HepG2 (cell line): Measurements from ENCODE around the gene CENPE. TPM values are rescaled to one million over a fixed set of nuclear protein-coding genes. Genes with fewer than 3 reads are reported as not detected.

Experiments used
- ETV5 ChIP-seq: IDR thresholded peaks from 2 replicates; pipeline ENCODE4 v1.6.1; 2018; ENCODE audit warnings: missing biosample characterization, missing genetic modification reagents, inconsistent platforms, borderline replicate concordance
- FIP1L1 ChIP-seq: fragments of 200-400 bp; formaldehyde crosslinking; IDR thresholded peaks from 2 replicates; pipeline ENCODE4 v1.6.1; 2018; ENCODE audit warnings: low read depth, mild to moderate bottlenecking, low read length, moderate library complexity, borderline replicate concordance; ENCODE audit not compliant: insufficient read depth
- HHEX ChIP-seq: IDR thresholded peaks from 2 replicates; pipeline ENCODE4 v1.6.1; 2016; ENCODE audit warnings: control low read depth
- KDM1A ChIP-seq: IDR thresholded peaks from 2 replicates; pipeline ENCODE4 v1.6.1; 2016; ENCODE audit warnings: missing compliant biosample characterization
- NFKBIZ ChIP-seq: IDR thresholded peaks from 2 replicates; pipeline ENCODE4 v1.6.1; 2018; ENCODE audit warnings: missing genetic modification reagents, missing compliant biosample characterization
- PHF21A ChIP-seq: sonication (generic); formaldehyde crosslinking; IDR thresholded peaks from 2 replicates; pipeline ENCODE4 v1.5.0; 2020; ENCODE audit warnings: mild to moderate bottlenecking, missing genetic modification reagents
- POLR2A ChIP-seq, 2 experiments: IDR thresholded peaks; 2 replicates each; pipeline ENCODE4 v1.6.1; 2011; ENCODE audit warnings: low read depth in 2 of 2, low read length in 2 of 2, mild to moderate bottlenecking in 1 of 2, moderate library complexity in 1 of 2; ENCODE audit not compliant: insufficient read depth in 1 of 2
- RELA ChIP-seq: sonication (generic); formaldehyde crosslinking; IDR thresholded peaks from 2 replicates; pipeline ENCODE4 v1.4.0; 2020; ENCODE audit warnings: missing genetic modification reagents
- SOX5 ChIP-seq: IDR thresholded peaks from 2 replicates; pipeline ENCODE4 v1.6.1; 2016; ENCODE audit warnings: borderline replicate concordance
- SRY ChIP-seq: sonication (generic); formaldehyde crosslinking; IDR thresholded peaks from 2 replicates; pipeline ENCODE4 v1.8.0; 2022; ENCODE audit warnings: mild to moderate bottlenecking, missing genetic modification reagents
- ZFP37 ChIP-seq: sonication (generic); formaldehyde crosslinking; IDR thresholded peaks from 2 replicates; pipeline ENCODE4 v1.4.0; 2020; ENCODE audit warnings: missing genetic modification reagents, borderline replicate concordance
- ZFP90 ChIP-seq: sonication (generic); formaldehyde crosslinking; IDR thresholded peaks from 2 replicates; pipeline ENCODE4 v1.8.0; 2022; ENCODE audit warnings: missing genetic modification reagents, mild to moderate bottlenecking, inconsistent platforms, borderline replicate concordance
- ZNF432 ChIP-seq: sonication (generic); formaldehyde crosslinking; IDR thresholded peaks from 2 replicates; pipeline ENCODE4 v1.5.0; 2020; ENCODE audit warnings: missing genetic modification reagents, mild to moderate bottlenecking, borderline replicate concordance
- ZNF772 ChIP-seq: sonication (generic); formaldehyde crosslinking; IDR thresholded peaks from 2 replicates; pipeline ENCODE4 v1.5.0; 2020; ENCODE audit warnings: mild to moderate bottlenecking, missing genetic modification reagents
- ZNF775 ChIP-seq: sonication (generic); formaldehyde crosslinking; IDR thresholded peaks from 2 replicates; pipeline ENCODE4 v1.4.0; 2020; ENCODE audit warnings: missing genetic modification reagents, mild to moderate bottlenecking, moderate library complexity, borderline replicate concordance
- polyA plus RNA-seq, 8 experiments: library from polyadenylated mRNA; depleted of rRNA in 3 of 8; stranded (reverse) in 7 of 8; unstranded in 1 of 8; fragments of >200 nt; fragmentation: Illumina TruSeq in 4 of 8; extraction: Trizol in 4 of 8; gene quantifications; 2 replicates each; pipeline versions ENCODE4 v1.2.1 to v1.2.3, GENCODE V29; 2011 to 2016; ENCODE audit warnings: low read depth in 4 of 8, missing spikeins in 1 of 8, mixed read lengths in 1 of 8; ENCODE audit not compliant: insufficient read depth in 1 of 8
- total RNA-seq, 5 experiments: library from RNA; depleted of rRNA; stranded (reverse); fragments of >200 nt; fragmentation: Illumina TruSeq; extraction: Trizol; gene quantifications; 2 replicates each; pipeline ENCODE4 v1.2.3, GENCODE V29; 2016; ENCODE audit warnings: low read depth in 1 of 5
- TF ChIP-seq, protein P1 (sequence below): sonication (generic); formaldehyde crosslinking; IDR thresholded peaks from 2 replicates; pipeline ENCODE4 v1.9.0; 2022; ENCODE audit warnings: low read depth, missing genetic modification reagents
- TF ChIP-seq, protein P2 (sequence below): sonication (generic); formaldehyde crosslinking; IDR thresholded peaks from 2 replicates; pipeline ENCODE4 v1.4.0; 2020; ENCODE audit warnings: low read depth, mild to moderate bottlenecking, missing genetic modification reagents
- TF ChIP-seq, protein P3 (sequence below): IDR thresholded peaks from 2 replicates; pipeline ENCODE4 v1.6.1; 2016; ENCODE audit warnings: missing compliant biosample characterization, missing genetic modification reagents, borderline replicate concordance
- TF ChIP-seq, protein P4 (sequence below): sonication (generic); formaldehyde crosslinking; IDR thresholded peaks from 2 replicates; pipeline ENCODE4 v1.9.0; 2021; ENCODE audit warnings: missing genetic modification reagents, borderline replicate concordance
- TF ChIP-seq, protein P5 (sequence below): IDR thresholded peaks from 2 replicates; pipeline ENCODE4 v1.6.1; 2012; ENCODE audit warnings: low read length, improper control_type of control experiment

Gene CENPE
- total and polyA plus RNA-seq, 2 of the 13 experiments (the other 11 are each of a cell fraction or from before 2014, with no cell fraction given) = 2.1 to 19.8 TPM

DNA sequence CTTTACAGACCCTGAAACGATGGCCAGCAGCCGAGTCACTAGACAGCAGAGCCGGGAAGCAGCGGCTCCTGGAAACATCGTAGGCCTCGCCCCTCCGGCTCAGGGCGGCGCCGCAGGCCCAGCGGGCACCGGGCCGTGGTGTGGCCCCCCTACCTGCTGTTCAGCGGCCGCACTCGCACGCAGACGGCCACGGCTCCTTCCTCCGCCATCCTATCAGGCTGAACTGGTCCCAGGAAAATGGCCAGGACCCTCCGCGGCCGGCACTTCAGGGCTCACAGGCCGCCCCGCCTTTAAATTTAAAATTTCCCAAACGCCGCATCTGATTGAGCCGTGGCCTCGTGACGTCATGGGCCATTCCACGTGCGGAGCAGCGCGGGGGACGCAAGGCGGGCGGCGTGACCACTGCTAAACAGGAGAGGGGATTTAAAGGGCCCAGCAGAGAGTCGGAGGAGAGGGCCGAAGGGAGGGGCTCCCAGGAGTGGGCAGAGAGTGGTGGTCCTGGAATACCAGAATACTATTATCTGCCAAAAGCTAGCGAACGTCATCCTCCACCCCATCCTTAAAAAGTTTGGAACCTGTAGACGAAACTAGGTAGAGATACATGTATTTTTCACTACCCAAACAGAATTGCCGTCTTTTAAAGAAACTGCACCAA lies at the start of gene CENPE (continued):
- TF ChIP-seq, protein P1, sequence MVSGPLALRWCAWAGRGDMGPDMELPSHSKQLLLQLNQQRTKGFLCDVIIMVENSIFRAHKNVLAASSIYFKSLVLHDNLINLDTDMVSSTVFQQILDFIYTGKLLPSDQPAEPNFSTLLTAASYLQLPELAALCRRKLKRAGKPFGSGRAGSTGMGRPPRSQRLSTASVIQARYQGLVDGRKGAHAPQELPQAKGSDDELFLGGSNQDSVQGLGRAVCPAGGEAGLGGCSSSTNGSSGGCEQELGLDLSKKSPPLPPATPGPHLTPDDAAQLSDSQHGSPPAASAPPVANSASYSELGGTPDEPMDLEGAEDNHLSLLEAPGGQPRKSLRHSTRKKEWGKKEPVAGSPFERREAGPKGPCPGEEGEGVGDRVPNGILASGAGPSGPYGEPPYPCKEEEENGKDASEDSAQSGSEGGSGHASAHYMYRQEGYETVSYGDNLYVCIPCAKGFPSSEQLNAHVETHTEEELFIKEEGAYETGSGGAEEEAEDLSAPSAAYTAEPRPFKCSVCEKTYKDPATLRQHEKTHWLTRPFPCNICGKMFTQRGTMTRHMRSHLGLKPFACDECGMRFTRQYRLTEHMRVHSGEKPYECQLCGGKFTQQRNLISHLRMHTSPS = no peak
- TF ChIP-seq POLR2A (IDR thresholded peaks at IDR 0.05; ENCODE audit: insufficient read depth in 1 of 2, low read depth in 2 of 2, low read length in 2 of 2) (peak; percentile 47 to 80), KDM1A (CRISPR knock-in tag) (no peak), ZFP90 (peak; percentile 64; the same call in 1 of the 2 replicates), ZFP37 (CRISPR knock-in tag) (no peak; the same call in 1 of the 2 replicates), ZNF775 (no peak), ETV5 (peak; percentile 12; the same call in 1 of the 2 replicates), SOX5 (CRISPR knock-in tag) (no peak), ZNF772 (CRISPR knock-in tag) (no peak), SRY (CRISPR knock-in tag) (peak; percentile 89), FIP1L1 (no peak), HHEX (no peak), PHF21A (CRISPR knock-in tag) (peak; percentile 66), NFKBIZ (CRISPR knock-in tag) (no peak), ZNF432 (no peak), RELA (CRISPR knock-in tag) (no peak)
- TF ChIP-seq, protein P2, sequence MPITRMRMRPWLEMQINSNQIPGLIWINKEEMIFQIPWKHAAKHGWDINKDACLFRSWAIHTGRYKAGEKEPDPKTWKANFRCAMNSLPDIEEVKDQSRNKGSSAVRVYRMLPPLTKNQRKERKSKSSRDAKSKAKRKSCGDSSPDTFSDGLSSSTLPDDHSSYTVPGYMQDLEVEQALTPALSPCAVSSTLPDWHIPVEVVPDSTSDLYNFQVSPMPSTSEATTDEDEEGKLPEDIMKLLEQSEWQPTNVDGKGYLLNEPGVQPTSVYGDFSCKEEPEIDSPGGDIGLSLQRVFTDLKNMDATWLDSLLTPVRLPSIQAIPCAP = 0 out of 2 replicates have a peak, but pooled peaks have one; percentile 20
- TF ChIP-seq, protein P3, sequence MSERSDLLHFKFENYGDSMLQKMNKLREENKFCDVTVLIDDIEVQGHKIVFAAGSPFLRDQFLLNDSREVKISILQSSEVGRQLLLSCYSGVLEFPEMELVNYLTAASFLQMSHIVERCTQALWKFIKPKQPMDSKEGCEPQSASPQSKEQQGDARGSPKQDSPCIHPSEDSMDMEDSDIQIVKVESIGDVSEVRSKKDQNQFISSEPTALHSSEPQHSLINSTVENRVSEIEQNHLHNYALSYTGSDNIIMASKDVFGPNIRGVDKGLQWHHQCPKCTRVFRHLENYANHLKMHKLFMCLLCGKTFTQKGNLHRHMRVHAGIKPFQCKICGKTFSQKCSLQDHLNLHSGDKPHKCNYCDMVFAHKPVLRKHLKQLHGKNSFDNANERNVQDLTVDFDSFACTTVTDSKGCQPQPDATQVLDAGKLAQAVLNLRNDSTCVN (CRISPR knock-in tag) = no peak
- TF ChIP-seq, protein P4, sequence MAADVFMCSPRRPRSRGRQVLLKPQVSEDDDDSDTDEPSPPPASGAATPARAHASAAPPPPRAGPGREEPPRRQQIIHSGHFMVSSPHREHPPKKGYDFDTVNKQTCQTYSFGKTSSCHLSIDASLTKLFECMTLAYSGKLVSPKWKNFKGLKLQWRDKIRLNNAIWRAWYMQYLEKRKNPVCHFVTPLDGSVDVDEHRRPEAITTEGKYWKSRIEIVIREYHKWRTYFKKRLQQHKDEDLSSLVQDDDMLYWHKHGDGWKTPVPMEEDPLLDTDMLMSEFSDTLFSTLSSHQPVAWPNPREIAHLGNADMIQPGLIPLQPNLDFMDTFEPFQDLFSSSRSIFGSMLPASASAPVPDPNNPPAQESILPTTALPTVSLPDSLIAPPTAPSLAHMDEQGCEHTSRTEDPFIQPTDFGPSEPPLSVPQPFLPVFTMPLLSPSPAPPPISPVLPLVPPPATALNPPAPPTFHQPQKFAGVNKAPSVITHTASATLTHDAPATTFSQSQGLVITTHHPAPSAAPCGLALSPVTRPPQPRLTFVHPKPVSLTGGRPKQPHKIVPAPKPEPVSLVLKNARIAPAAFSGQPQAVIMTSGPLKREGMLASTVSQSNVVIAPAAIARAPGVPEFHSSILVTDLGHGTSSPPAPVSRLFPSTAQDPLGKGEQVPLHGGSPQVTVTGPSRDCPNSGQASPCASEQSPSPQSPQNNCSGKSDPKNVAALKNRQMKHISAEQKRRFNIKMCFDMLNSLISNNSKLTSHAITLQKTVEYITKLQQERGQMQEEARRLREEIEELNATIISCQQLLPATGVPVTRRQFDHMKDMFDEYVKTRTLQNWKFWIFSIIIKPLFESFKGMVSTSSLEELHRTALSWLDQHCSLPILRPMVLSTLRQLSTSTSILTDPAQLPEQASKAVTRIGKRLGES = no peak
- TF ChIP-seq, protein P5, sequence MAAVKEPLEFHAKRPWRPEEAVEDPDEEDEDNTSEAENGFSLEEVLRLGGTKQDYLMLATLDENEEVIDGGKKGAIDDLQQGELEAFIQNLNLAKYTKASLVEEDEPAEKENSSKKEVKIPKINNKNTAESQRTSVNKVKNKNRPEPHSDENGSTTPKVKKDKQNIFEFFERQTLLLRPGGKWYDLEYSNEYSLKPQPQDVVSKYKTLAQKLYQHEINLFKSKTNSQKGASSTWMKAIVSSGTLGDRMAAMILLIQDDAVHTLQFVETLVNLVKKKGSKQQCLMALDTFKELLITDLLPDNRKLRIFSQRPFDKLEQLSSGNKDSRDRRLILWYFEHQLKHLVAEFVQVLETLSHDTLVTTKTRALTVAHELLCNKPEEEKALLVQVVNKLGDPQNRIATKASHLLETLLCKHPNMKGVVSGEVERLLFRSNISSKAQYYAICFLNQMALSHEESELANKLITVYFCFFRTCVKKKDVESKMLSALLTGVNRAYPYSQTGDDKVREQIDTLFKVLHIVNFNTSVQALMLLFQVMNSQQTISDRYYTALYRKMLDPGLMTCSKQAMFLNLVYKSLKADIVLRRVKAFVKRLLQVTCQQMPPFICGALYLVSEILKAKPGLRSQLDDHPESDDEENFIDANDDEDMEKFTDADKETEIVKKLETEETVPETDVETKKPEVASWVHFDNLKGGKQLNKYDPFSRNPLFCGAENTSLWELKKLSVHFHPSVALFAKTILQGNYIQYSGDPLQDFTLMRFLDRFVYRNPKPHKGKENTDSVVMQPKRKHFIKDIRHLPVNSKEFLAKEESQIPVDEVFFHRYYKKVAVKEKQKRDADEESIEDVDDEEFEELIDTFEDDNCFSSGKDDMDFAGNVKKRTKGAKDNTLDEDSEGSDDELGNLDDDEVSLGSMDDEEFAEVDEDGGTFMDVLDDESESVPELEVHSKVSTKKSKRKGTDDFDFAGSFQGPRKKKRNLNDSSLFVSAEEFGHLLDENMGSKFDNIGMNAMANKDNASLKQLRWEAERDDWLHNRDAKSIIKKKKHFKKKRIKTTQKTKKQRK = no peak
